Measurements from ENCODE around the gene NSMCE3. TPM values are rescaled to one million over a fixed set of nuclear protein-coding genes. Genes with fewer than 3 reads are reported as not detected.

NSMCE3 gene
- total RNA-seq, 4 donors from 2014 or later: 4.6 to 8.8 (median 7.6) TPM

DNA sequence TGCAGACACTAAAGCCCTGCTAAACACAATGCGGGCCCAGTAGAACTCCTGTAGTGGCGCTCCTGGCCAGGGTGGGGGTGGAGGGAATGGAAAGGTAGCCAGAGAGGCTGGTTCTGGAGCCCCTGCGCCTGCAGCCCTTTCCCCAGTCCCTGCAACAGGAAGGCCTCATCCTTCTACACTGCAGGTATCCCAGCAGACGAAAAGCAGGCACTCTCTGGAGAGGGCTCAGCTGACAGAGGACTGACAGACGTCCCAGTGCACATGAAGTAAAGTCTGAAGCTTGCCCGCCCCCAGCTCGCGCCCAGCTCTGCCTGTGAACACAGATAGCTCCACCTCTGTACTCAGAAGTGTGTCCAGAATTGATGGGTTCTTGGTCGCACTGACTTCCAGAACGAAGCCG, 46.0 kb downstream of the NSMCE3 start:
- intact Hi-C loops (cut with DNase I; ENCODE audit: low total_unique reads): no loop called here
- DNase-seq (ENCODE audit: low spot score in 2 of 2): no peak
- WGBS, 2 donors: 86 to 89% methylated on average over 8 to 11 of the region's 11 CpGs
- no peak overlapping the region for H3K4me3 ChIP-seq (ENCODE audit: low read depth, poor library complexity, severe bottlenecking)
- no peak for TF ChIP-seq POLR2A (IDR thresholded peaks at IDR 0.05)
- TF ChIP-seq, protein P1, sequence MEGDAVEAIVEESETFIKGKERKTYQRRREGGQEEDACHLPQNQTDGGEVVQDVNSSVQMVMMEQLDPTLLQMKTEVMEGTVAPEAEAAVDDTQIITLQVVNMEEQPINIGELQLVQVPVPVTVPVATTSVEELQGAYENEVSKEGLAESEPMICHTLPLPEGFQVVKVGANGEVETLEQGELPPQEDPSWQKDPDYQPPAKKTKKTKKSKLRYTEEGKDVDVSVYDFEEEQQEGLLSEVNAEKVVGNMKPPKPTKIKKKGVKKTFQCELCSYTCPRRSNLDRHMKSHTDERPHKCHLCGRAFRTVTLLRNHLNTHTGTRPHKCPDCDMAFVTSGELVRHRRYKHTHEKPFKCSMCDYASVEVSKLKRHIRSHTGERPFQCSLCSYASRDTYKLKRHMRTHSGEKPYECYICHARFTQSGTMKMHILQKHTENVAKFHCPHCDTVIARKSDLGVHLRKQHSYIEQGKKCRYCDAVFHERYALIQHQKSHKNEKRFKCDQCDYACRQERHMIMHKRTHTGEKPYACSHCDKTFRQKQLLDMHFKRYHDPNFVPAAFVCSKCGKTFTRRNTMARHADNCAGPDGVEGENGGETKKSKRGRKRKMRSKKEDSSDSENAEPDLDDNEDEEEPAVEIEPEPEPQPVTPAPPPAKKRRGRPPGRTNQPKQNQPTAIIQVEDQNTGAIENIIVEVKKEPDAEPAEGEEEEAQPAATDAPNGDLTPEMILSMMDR (IDR thresholded peaks at IDR 0.05): no peak

DNA sequence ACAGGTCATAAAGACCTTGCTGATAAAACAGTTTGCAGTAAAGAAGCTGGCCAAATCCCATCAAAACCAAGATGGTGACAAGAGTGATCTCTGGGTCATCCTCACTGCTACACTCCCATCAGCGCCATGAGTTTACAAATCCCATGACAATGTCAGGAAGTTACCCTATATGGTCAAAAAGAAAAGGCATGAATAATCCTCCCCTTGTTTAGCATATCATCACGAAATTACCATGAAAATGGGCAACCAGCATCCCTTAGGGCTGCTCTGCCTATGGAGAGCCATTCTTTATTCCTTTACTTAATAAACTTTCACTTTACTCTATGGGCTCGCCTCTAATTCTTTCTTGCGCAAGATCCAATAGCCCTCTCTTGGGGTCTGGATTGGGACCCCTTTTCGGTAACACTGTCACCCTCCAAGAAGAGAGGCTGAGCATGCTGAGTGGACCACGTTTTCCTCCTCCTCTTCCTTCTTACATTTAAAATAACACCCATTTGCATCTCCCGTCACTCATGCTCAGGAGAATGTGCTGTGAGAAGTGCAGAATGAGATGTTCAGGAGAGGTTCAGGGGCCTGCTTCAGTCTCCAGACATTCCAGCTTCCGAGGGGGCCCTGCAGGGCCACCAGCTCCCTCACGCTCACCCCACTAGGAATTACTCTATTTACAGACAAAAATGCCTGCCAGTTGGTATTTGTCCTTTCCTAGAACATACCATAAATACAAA, 47.3 kb downstream of the NSMCE3 start:
- TF ChIP-seq, protein P1 (IDR thresholded peaks at IDR 0.05): no peak
- TF ChIP-seq POLR2A (IDR thresholded peaks at IDR 0.05): no peak
- DNase-seq (ENCODE audit: low spot score in 2 of 2): no peak
- H3K4me3 ChIP-seq (ENCODE audit: low read depth, poor library complexity, severe bottlenecking): no peak overlapping the region
- intact Hi-C loops (cut with DNase I; ENCODE audit: low total_unique reads): no loop called here
- 82% methylated on average over 9 of the region's 9 CpGs for WGBS, 2 donors

- 46 to 52% methylated on average over 7 of the region's 7 CpGs for WGBS, 2 donors
- H3K4me3 ChIP-seq (ENCODE audit: low read depth, poor library complexity, severe bottlenecking): no peak overlapping the region
- no peak for DNase-seq (ENCODE audit: low spot score in 2 of 2)
- TF ChIP-seq POLR2A (IDR thresholded peaks at IDR 0.05): no peak
- TF ChIP-seq, protein P1 (IDR thresholded peaks at IDR 0.05): no peak
- intact Hi-C loops (cut with DNase I; ENCODE audit: low total_unique reads): no loop called here
Observed at GRCh38 chr15:29220852-29221251, 48.8 kb downstream of the NSMCE3 start.

GRCh38 chr15:29216955-29217354, 52.7 kb downstream of the NSMCE3 start:
- no peak for DNase-seq (ENCODE audit: low spot score in 2 of 2)
- intact Hi-C loops (cut with DNase I; ENCODE audit: low total_unique reads): no loop called here
- 57 to 60% methylated on average over 3 of the region's 3 CpGs for WGBS, 2 donors
- H3K4me3 ChIP-seq (ENCODE audit: low read depth, poor library complexity, severe bottlenecking): no peak overlapping the region
- TF ChIP-seq POLR2A (IDR thresholded peaks at IDR 0.05): no peak
- TF ChIP-seq, protein P1 (IDR thresholded peaks at IDR 0.05): no peak
